SK-N-SH (cell line): Measurements from ENCODE around the gene WDR48. TPM values are rescaled to one million over a fixed set of nuclear protein-coding genes. Genes with fewer than 3 reads are reported as not detected.

Experiments used
- CTCF ChIA-PET: fragments of 300-600, 350-600 bp; formaldehyde crosslinking; extraction: SDS; loops from one replicate; lab custom pipeline; 2021; lab: Yijun Ruan, JAX
- POLR2A ChIA-PET: fragments of 350-600 bp; sonication (Branson Sonifier 250); formaldehyde crosslinking; extraction: SDS; loops from one replicate; lab custom pipeline; 2020; ENCODE audit warnings: antibody characterized with exemption, inconsistent platforms; lab: Yijun Ruan, JAX
- DNase-seq: peaks from one replicate; pipeline ENCODE4 v3.0.0; 2012
- H2AFZ ChIP-seq: fragments of 200-600 bp; sonication (generic); 2 replicates; pipeline ENCODE4 v1.8.1; 2016; ENCODE audit warnings: antibody characterized with exemption, mild to moderate bottlenecking, low read depth
- H3F3A ChIP-seq: fragments of 200-600 bp; sonication (generic); replicated peaks from 2 replicates; pipeline ENCODE3; 2016; ENCODE audit warnings: antibody characterized with exemption, mild to moderate bottlenecking; ENCODE audit not compliant: insufficient read depth
- H3K27ac ChIP-seq, 2 experiments: fragments of 200-500 bp in 1 of 2; fragments of 200-600 bp in 1 of 2; sonication (Bioruptor generic) in 1 of 2; sonication (generic), shearing (Covaris generic) in 1 of 2; 2 replicates each; pipeline versions ENCODE4 v1.5.1 to v1.6.1; 2014 to 2016; ENCODE audit warnings: low read depth in 2 of 2, inconsistent platforms in 1 of 2, low read length in 1 of 2, mild to moderate bottlenecking in 1 of 2, mixed read lengths in 1 of 2
- H3K27me3 ChIP-seq: fragments of 200-600 bp; sonication (generic), shearing (Covaris generic); 2 replicates; pipeline ENCODE4 v1.6.1; 2016; ENCODE audit warnings: mixed run types; ENCODE audit not compliant: insufficient read depth
- H3K36me3 ChIP-seq, 2 experiments: fragments of 200-500 bp in 1 of 2; fragments of 200-600 bp in 1 of 2; sonication (Bioruptor generic) in 1 of 2; sonication (generic) in 1 of 2; replicated peaks in 1 of 2; 2 replicates each; pipeline versions ENCODE3 to v1.5.1; 2014 to 2016; ENCODE audit warnings: low read length in 1 of 2, mild to moderate bottlenecking in 1 of 2; ENCODE audit not compliant: insufficient read depth in 2 of 2, control insufficient read depth in 1 of 2
- H3K4me1 ChIP-seq, 2 experiments: fragments of 200-500 bp in 1 of 2; fragments of 200-600 bp in 1 of 2; sonication (Bioruptor generic) in 1 of 2; sonication (generic), shearing (Covaris generic) in 1 of 2; 2 replicates each; pipeline versions ENCODE4 v1.5.1 to v1.6.1; 2014 to 2016; ENCODE audit warnings: low read depth in 1 of 2, low read length in 1 of 2, mixed run types in 1 of 2; ENCODE audit not compliant: insufficient read depth in 2 of 2, control insufficient read depth in 1 of 2
- H3K4me2 ChIP-seq: fragments of 200-600 bp; sonication (generic), shearing (Covaris generic); 2 replicates; pipeline ENCODE4 v1.6.1; 2017; ENCODE audit warnings: mixed run types
- H3K4me3 ChIP-seq, 2 experiments: fragments of 200-500 bp in 1 of 2; fragments of 200-600 bp in 1 of 2; sonication (Bioruptor generic) in 1 of 2; sonication (generic), shearing (Covaris generic) in 1 of 2; 2 replicates each; pipeline versions ENCODE4 v1.5.1 to v1.8.1; 2014 to 2016; ENCODE audit warnings: low read depth in 2 of 2, inconsistent platforms in 1 of 2, low read length in 1 of 2, mild to moderate bottlenecking in 1 of 2, mixed read lengths in 1 of 2, moderate library complexity in 1 of 2
- H3K79me2 ChIP-seq: fragments of 200-600 bp; sonication (generic); 2 replicates; pipeline ENCODE4 v1.8.1; 2017; ENCODE audit warnings: mild to moderate bottlenecking; ENCODE audit not compliant: insufficient read depth
- H3K9ac ChIP-seq: fragments of 200-600 bp; sonication (generic); 2 replicates; pipeline ENCODE4 v1.6.1; 2017; ENCODE audit warnings: mixed run types
- H3K9me2 ChIP-seq: fragments of 200-600 bp; sonication (generic); 2 replicates; pipeline ENCODE4 v1.6.1; 2017; ENCODE audit warnings: mixed run types
- H3K9me3 ChIP-seq: fragments of 200-600 bp; sonication (generic); 2 replicates; pipeline ENCODE4 v1.6.1; 2017; ENCODE audit warnings: mixed run types, mild to moderate bottlenecking, moderate library complexity
- H4K20me1 ChIP-seq: fragments of 200-600 bp; sonication (generic); 2 replicates; pipeline ENCODE4 v1.6.1; 2017; ENCODE audit warnings: mild to moderate bottlenecking, mixed run types; ENCODE audit not compliant: insufficient read depth
- CHD2 ChIP-seq: fragments of 150-350 bp; IDR thresholded peaks from 2 replicates; pipeline ENCODE4 v1.6.1; 2018; ENCODE audit warnings: low read length; ENCODE audit not compliant: partially characterized antibody
- ELF1 ChIP-seq: IDR thresholded peaks from 2 replicates; pipeline ENCODE4 v1.4.0; 2012
- EP300 ChIP-seq, 2 experiments: IDR thresholded peaks; 2 replicates each; pipeline versions ENCODE4 v1.4.0 to v1.6.1; 2012; ENCODE audit warnings: borderline replicate concordance in 1 of 2, low read depth in 1 of 2, low read length in 1 of 2
- FOXM1 ChIP-seq: IDR thresholded peaks from 2 replicates; pipeline ENCODE4 v1.4.0; 2012; ENCODE audit warnings: low read depth, mild to moderate bottlenecking
- GABPA ChIP-seq: IDR thresholded peaks from 2 replicates; pipeline ENCODE4 v1.4.0; 2012; ENCODE audit warnings: low read depth, mild to moderate bottlenecking
- JUND ChIP-seq: IDR thresholded peaks from 2 replicates; pipeline ENCODE4 v1.4.0; 2012
- MXI1 ChIP-seq: IDR thresholded peaks from 2 replicates; pipeline ENCODE4 v1.6.1; 2012; ENCODE audit warnings: mild to moderate bottlenecking, low read depth, low read length, improper control_type of control experiment
- NRF1 ChIP-seq: IDR thresholded peaks from 2 replicates; pipeline ENCODE4 v1.6.1; 2012; ENCODE audit warnings: low read depth, mild to moderate bottlenecking, low read length
- POLR2AphosphoS5 ChIP-seq: IDR thresholded peaks from 2 replicates; pipeline ENCODE4 v1.6.1; 2012; ENCODE audit warnings: low read depth, low read length
- RAD21 ChIP-seq: IDR thresholded peaks from 2 replicates; pipeline ENCODE4 v1.6.1; 2012; ENCODE audit warnings: mild to moderate bottlenecking, low read length
- TEAD4 ChIP-seq: IDR thresholded peaks from 2 replicates; pipeline ENCODE4 v1.4.0; 2012; ENCODE audit warnings: mild to moderate bottlenecking, borderline replicate concordance; ENCODE audit not compliant: insufficient read depth
- YY1 ChIP-seq: IDR thresholded peaks from 2 replicates; pipeline ENCODE4 v1.4.0; 2012; ENCODE audit warnings: low read depth, mild to moderate bottlenecking
- WGBS: methylation state at CpG from one replicate; pipeline ENCODE4 v1.1.6; 2017; ENCODE audit warnings: low lambda C conversion rate; 5-methylcytosine and 5-hydroxymethylcytosine counted together
- polyA plus RNA-seq, 3 experiments: library from polyadenylated mRNA; depleted of rRNA; stranded (reverse); fragments of >200 nt; gene quantifications; 2 replicates each; pipeline ENCODE4 v1.2.3, GENCODE V29; 2012
- TF ChIP-seq, protein P1 (sequence below): IDR thresholded peaks from 2 replicates; pipeline ENCODE4; 2012

The WDR48 gene
- polyA plus RNA-seq, 1 of the 3 experiments (the other 2 are of a cell fraction) = 12.1 TPM

DNA sequence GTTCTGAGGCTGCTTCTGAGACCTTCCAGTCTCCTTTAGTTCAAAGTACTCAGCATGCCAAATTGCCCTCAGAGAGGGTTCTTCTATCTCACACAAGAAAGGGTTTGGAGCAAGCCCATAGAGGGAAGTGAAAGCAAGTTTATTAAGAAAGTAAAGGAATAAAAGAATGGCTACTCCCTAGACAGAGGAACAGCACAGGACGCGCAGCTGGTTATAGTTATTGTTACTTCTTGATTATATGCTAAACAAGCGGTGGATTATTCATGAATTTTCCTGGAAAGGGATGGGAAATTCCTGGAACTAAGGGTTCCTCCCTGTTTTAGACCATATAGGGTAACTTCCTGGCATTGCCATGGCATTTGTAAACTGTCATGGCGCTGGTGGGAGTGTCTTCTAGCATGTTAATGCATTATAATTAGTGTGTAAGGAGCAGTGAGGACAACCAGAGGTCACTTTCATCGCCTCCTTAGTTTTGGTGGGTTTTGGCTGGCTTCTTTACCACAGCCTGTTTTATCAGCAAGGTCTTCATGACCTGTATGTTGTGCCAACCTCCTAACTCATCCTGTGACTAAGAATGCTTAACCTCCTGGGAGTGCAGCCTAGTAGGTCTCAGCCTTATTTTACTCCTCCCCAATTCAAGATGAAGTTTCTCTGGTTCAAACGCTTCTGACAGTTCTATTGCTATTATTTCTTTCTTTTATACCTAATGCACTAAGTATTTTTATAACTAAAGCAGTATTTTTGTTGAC, 26.4 kb upstream of the WDR48 start:
- H3K9me2 ChIP-seq = no peaks in the 10 kb centered on the region
- DNase-seq = no peak
- no peaks in the 10 kb centered on the region for H3F3A ChIP-seq
- no peaks in the 10 kb centered on the region for H3K9me3 ChIP-seq
- no peaks in the 10 kb centered on the region for H3K79me2 ChIP-seq
- TF ChIP-seq NRF1 (no peak), YY1 (no peak), GABPA (no peak), EP300 (IDR thresholded peaks at IDR 0.05; ENCODE audit: borderline replicate concordance in 1 of 2, low read depth in 1 of 2, low read length in 1 of 2) (no peak), FOXM1 (no peak)
- TF ChIP-seq, protein P1, sequence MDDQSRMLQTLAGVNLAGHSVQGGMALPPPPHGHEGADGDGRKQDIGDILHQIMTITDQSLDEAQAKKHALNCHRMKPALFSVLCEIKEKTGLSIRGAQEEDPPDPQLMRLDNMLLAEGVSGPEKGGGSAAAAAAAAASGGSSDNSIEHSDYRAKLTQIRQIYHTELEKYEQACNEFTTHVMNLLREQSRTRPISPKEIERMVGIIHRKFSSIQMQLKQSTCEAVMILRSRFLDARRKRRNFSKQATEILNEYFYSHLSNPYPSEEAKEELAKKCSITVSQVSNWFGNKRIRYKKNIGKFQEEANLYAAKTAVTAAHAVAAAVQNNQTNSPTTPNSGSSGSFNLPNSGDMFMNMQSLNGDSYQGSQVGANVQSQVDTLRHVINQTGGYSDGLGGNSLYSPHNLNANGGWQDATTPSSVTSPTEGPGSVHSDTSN = no peak
- 61% methylated on average over 6 of the region's 6 CpGs for WGBS
- no peak overlapping the region for H3K4me2 ChIP-seq
- no peaks in the 10 kb centered on the region for H4K20me1 ChIP-seq
- no peak overlapping the region for H3K4me3 ChIP-seq
- peaks cover 0 to 4% of the 10 kb centered on the region in 2 experiments; a peak in 1 of 4 replicates for H3K4me1 ChIP-seq
- H2AFZ ChIP-seq = no peak overlapping the region
- H3K27ac ChIP-seq = no peak overlapping the region
- POLR2A ChIA-PET = no interaction called here
- no peaks in the 10 kb centered on the region; the same call in 1 of the 2 replicates for H3K27me3 ChIP-seq
- CTCF ChIA-PET = interaction anchor here (0.9 kb wide), 1 partner anchor 511 kb away, joined by 3 read pairs; no protein-coding TSS in a partner anchor
- no peak overlapping the region for H3K9ac ChIP-seq
- H3K36me3 ChIP-seq = no peaks in the 10 kb centered on the region

DNA sequence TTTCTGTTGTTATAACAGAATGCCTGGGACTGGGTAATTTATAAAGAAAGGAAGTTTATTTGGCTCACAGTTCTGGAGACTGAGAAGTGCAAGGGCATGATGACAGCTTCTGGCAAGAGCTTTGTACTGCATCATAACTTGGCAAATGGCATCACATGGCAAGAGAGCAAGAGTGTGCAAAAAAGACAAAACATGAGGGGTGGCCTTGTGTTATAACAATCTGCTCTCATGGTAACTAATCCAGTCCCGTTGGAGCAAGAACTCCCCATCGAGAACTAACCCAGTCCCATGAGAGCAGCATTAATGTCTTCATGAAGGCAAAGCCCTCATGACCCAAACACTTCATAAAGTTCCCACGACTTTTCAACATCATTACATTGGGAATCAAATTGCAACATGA, 23.3 kb upstream of the WDR48 start:
- no peak for DNase-seq
- 26% methylated on average over 3 of the region's 3 CpGs for WGBS
- Histone ChIP-seq H3F3A (no peaks in the 10 kb centered on the region), H3K9me2 (no peaks in the 10 kb centered on the region), H4K20me1 (no peaks in the 10 kb centered on the region), H3K4me2 (no peak overlapping the region), H3K4me1 (no peaks in the 10 kb centered on the region), H3K27me3 (no peaks in the 10 kb centered on the region; the same call in 1 of the 2 replicates), H3K27ac (no peak overlapping the region), H3K79me2 (no peaks in the 10 kb centered on the region), H3K9me3 (no peaks in the 10 kb centered on the region), H3K36me3 (no peaks in the 10 kb centered on the region), H2AFZ (no peak overlapping the region), H3K4me3 (no peak overlapping the region), H3K9ac (no peak overlapping the region)
- POLR2A ChIA-PET = no interaction called here
- CTCF ChIA-PET = interaction anchor here (5.9 kb wide), 1 partner anchor 27 kb away, joined by 58 read pairs; no protein-coding TSS in a partner anchor
- TF ChIP-seq ELF1 (no peak), EP300 (IDR thresholded peaks at IDR 0.05; ENCODE audit: borderline replicate concordance in 1 of 2, low read depth in 1 of 2, low read length in 1 of 2) (no peak), YY1 (no peak), CHD2 (no peak), JUND (no peak), RAD21 (no peak), POLR2AphosphoS5 (no peak), MXI1 (no peak), NRF1 (no peak), TEAD4 (no peak)
